Vagina (tissue), 2 donors: Measurements from ENCODE around the gene ATXN10.

Experiments
- CTCF ChIP-seq, 3 experiments: fragments of 450-650 bp in 2 of 3; fragments of 200-600 bp in 1 of 3; sonication (generic) in 1 of 3; IDR thresholded peaks; one replicate each; pipeline ENCODE4 v1.5.1; 2017 to 2019; ENCODE audit warnings: antibody characterized with exemption in 3 of 3, mild to moderate bottlenecking in 2 of 3, moderate library complexity in 2 of 3
- POLR2A ChIP-seq, 2 donors: fragments of 450-650 bp; IDR thresholded peaks; one replicate each; pipeline ENCODE4 v1.6.1; 2017; ENCODE audit warnings: antibody characterized with exemption in 2 of 2, mild to moderate bottlenecking in 2 of 2, moderate library complexity in 2 of 2
- POLR2AphosphoS5 ChIP-seq, 2 donors: sonication (generic); formaldehyde crosslinking; IDR thresholded peaks; one replicate each; pipeline ENCODE4 v1.9.0; 2017; ENCODE audit warnings: antibody characterized with exemption in 2 of 2, mild to moderate bottlenecking in 2 of 2, low read depth in 1 of 2; ENCODE audit not compliant: insufficient read depth in 1 of 2

GRCh38 chr22:45709060-45709739, 37.6 kb downstream of the ATXN10 start:
- TF ChIP-seq CTCF (IDR thresholded peaks at IDR 0.05) (no peak), POLR2AphosphoS5 (IDR thresholded peaks at IDR 0.05; ENCODE audit: insufficient read depth in 1 of 2, low read depth in 1 of 2) (no peak), POLR2A (IDR thresholded peaks at IDR 0.05) (no peak)
